Heart left ventricle (tissue), 16 donors: ENCODE data around the gene CDH13. TPM values are rescaled to one million over a fixed set of nuclear protein-coding genes. Genes with fewer than 3 reads are reported as not detected.

ENCODE experiments used
- ATAC-seq, 4 donors: fragments of 200-7000 bp; cut with Tn5 transposase; one replicate each; pipeline ENCODE4 v1.9.1; 2020 to 2022; ENCODE audit warnings: moderate library complexity in 4 of 4, mild to moderate bottlenecking in 3 of 4, moderate number of reproducible peaks in 1 of 4
- DNase-seq, 5 donors: peaks; one replicate each; pipeline ENCODE4 v3.0.0-alpha.2; 2020
- H3K27ac ChIP-seq, 12 donors: fragments of 200-600 bp; sonication (generic) in 4 of 12; one replicate each; pipeline versions ENCODE4 v1.5.0 to v1.8.0; 2016 to 2022; ENCODE audit warnings: mild to moderate bottlenecking in 2 of 12
- H3K27me3 ChIP-seq, 9 donors: fragments of 200-600 bp; sonication (generic) in 2 of 9; one replicate each; pipeline versions ENCODE4 v1.5.1 to v1.8.0; 2016 to 2022; ENCODE audit warnings: mild to moderate bottlenecking in 3 of 9
- H3K36me3 ChIP-seq, 9 donors: fragments of 200-600 bp; sonication (generic) in 2 of 9; one replicate each; pipeline versions ENCODE4 v1.5.0 to v1.8.0; 2018 to 2022; ENCODE audit warnings: mild to moderate bottlenecking in 2 of 9
- H3K4me1 ChIP-seq, 12 donors: fragments of 200-600 bp; sonication (generic) in 4 of 12; one replicate each; pipeline versions ENCODE4 v1.5.0 to v1.8.0; 2016 to 2022; ENCODE audit warnings: mild to moderate bottlenecking in 3 of 12
- H3K4me3 ChIP-seq, 12 donors: fragments of 200-600 bp; sonication (generic) in 4 of 12; one replicate each; pipeline versions ENCODE4 v1.5.0 to v1.8.0; 2017 to 2022; ENCODE audit warnings: mild to moderate bottlenecking in 9 of 12, moderate library complexity in 4 of 12
- H3K9me3 ChIP-seq, 12 donors: fragments of 200-600 bp; sonication (generic) in 4 of 12; one replicate each; pipeline versions ENCODE4 v1.5.0 to v1.8.0; 2016 to 2022; ENCODE audit warnings: mild to moderate bottlenecking in 1 of 12
- POLR2A ChIP-seq, 2 donors: fragments of 450-650 bp; IDR thresholded peaks; one replicate each; pipeline ENCODE4 v1.6.1; 2017; ENCODE audit warnings: antibody characterized with exemption in 2 of 2, mild to moderate bottlenecking in 2 of 2, moderate library complexity in 2 of 2
- WGBS, 4 donors: extraction: QIAGEN DNeasy Blood & Tissue Kit in 2 of 4; methylation state at CpG; one replicate each; pipeline versions ENCODE4 v1.1.5 to v1.1.7; 2013 to 2018; 5-methylcytosine and 5-hydroxymethylcytosine counted together
- intact Hi-C, 10 donors: fragments of 100-400 bp; cut with DNase I; formaldehyde crosslinking; loops; one replicate each; pipeline versions ENCODE4 v1.11.1 to v1.14.2; 2022
- polyA plus RNA-seq, 2 donors: library from polyadenylated mRNA; stranded (reverse); fragments of 200-250 nt; gene quantifications; one replicate each; pipeline ENCODE4 v1.2.3, GENCODE V29; 2013
- total RNA-seq, 9 donors: library from RNA; depleted of rRNA in 2 of 9; stranded (reverse); fragments of >200 nt in 2 of 9; fragmentation: NEBNext Ultra II Directional in 3 of 9; extraction: Animal tissue kit (Norgen Biotek cat#: 25700) in 3 of 9; gene quantifications; one replicate each; pipeline versions ENCODE4 v1.1.0 to v1.2.4, GENCODE V29; 2016 to 2023
- TF ChIP-seq, protein P1 (sequence below), 12 donors: fragments of 200-600 bp; sonication (generic) in 4 of 12; IDR thresholded peaks; one replicate each; pipeline versions ENCODE4 v1.5.0 to v1.8.0; 2018 to 2022; ENCODE audit warnings: antibody characterized with exemption in 12 of 12, mild to moderate bottlenecking in 5 of 12
- donor health status: ischemic (EF 13 %, LVEDD 7.1; RV severe dilation, severe dysfunction).
- donor health status: healthy with polysubstance abuse.
- donor health status: DM: no; HTN: yes; CAD: no.
- donor health status: DM: no; HTN: no; CAD: no.
- donor health status: ischemic (EF 25% LVEDD 6.9; RV normal size, moderate dysfunction).
- donor health status: ischemic (EF 25% LVEDD 5.7; RV mildly dilated, moderate dysfunction).
- donor health status: healthy.
- donor health status: DM: yes; HTN: yes; CAD: no.
- donor health status: ischemic (EF 35%, LVEDD 5.7; RV mildly dilated, moderate dysfunction).
- donor health status: nonischemic (EF 11% LVEDD 7.7; RV severe dilation, severe dysfunction).
- donor health status: DM: yes; HTN: yes; CAD: no.
- donor health status: PGD.
- donor health status: ischemic (EF 29% LVEDD 5.4; RV normal size, mild dysfunction).
- donor health status: nonischemic (EF 23%, LVEDD 6.1; RV moderate dilation, normal function).

Gene CDH13
- total and polyA plus RNA-seq, 11 donors, result 15.0 to 172 (median 137) TPM

DNA sequence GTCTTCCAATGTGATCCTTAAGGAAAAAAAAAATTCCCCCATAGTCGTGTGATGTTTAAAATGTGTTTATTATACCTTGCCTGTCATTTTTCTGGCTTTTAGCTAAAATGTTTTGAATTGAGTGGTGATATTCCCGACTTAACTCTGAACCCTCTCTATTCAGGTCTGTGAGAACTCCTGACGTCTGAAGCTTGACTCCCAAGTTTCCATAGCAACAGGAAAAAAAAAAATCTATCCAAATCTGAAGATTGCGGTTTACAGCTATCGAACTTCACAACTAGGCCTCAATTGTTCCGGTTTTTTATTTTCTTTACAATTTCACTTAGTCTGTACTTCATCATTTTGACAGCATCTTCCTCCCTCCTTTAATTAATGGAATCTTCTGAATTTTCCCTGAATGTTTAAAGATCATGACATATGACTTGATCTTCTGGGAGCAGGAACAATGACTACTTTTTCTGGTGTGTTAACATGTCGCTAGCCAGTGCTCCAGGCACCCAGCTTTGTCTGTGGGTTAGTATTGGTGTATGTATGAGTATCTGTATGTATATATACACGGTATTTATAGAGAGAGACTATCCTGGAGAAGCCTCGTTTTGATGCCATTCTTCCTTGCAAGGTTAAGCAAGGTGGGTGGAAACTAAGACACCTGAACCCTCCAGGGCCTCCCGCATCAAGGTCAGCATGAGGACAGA, 1168.2 kb downstream of the CDH13 start:
- H3K27ac ChIP-seq, result no peak overlapping the region
- no peaks in the 10 kb centered on the region for H3K27me3 ChIP-seq
- H3K9me3 ChIP-seq, result peaks cover 0 to 8% (median 0%) of the 10 kb centered on the region in 12 donors
- H3K4me3 ChIP-seq, result no peak overlapping the region
- ATAC-seq, result no peak
- 76 to 80% (median 77%) methylated on average over 10 of the region's 10 CpGs for WGBS, 4 donors
- no peak for TF ChIP-seq POLR2A (IDR thresholded peaks at IDR 0.05)
- TF ChIP-seq, protein P1, sequence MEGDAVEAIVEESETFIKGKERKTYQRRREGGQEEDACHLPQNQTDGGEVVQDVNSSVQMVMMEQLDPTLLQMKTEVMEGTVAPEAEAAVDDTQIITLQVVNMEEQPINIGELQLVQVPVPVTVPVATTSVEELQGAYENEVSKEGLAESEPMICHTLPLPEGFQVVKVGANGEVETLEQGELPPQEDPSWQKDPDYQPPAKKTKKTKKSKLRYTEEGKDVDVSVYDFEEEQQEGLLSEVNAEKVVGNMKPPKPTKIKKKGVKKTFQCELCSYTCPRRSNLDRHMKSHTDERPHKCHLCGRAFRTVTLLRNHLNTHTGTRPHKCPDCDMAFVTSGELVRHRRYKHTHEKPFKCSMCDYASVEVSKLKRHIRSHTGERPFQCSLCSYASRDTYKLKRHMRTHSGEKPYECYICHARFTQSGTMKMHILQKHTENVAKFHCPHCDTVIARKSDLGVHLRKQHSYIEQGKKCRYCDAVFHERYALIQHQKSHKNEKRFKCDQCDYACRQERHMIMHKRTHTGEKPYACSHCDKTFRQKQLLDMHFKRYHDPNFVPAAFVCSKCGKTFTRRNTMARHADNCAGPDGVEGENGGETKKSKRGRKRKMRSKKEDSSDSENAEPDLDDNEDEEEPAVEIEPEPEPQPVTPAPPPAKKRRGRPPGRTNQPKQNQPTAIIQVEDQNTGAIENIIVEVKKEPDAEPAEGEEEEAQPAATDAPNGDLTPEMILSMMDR (IDR thresholded peaks at IDR 0.05), result no peak
- DNase-seq, result no peak
- peaks cover 0 to 7% (median 0%) of the 10 kb centered on the region in 12 donors for H3K4me1 ChIP-seq
- peaks cover 0 to 10% (median 0%) of the 10 kb centered on the region in 9 donors for H3K36me3 ChIP-seq
- intact Hi-C loops, result no loop called here

DNA sequence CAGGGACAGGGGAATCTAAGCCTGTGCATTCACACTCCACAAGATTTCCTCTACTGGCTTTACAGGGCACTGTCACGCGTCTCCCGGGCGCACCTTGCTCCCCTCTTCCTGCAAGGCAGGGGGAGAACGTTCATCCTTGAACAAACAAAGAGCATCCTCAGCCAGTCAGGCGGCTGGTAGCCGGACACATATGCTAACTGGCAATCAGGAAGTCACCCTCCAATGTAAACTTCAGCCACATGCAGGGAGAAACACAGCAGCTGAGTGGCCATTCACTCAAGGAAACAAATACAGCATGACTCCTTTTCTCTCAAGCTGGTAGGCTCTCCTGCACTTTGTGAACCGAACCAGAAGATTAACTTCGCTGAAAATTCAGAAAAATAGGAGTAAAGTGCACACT, 1170.2 kb downstream of the CDH13 start:
- 83 to 90% (median 85%) methylated on average over 9 of the region's 9 CpGs for WGBS, 4 donors
- TF ChIP-seq, protein P1 (IDR thresholded peaks at IDR 0.05), result no peak
- no peak for TF ChIP-seq POLR2A (IDR thresholded peaks at IDR 0.05)

DNA sequence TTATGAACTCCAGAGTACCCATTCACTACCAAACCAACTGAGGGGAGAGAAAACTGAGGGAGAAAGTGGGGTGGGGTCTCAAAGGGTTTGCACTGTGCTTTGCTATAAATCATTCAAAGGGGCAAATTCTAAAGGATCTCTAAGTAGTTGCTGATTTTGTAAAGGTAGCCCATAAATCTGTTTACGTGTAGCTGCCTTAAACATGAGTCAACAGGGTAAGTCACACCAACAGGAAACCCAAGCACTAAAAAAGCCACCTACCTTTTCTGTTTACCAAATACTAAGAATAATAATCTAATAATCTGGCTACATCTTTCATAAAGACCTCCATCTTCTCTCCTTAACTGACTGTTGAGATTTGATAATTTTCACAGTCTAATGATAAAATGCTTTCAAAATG, 1172.6 kb downstream of the CDH13 start:
- Histone ChIP-seq H3K27me3 (no peaks in the 10 kb centered on the region), H3K4me1 (peaks cover 0 to 22% (median 5%) of the 10 kb centered on the region in 12 donors), H3K9me3 (no peaks in the 10 kb centered on the region), H3K4me3 (no peak overlapping the region), H3K36me3 (peaks cover 0 to 10% (median 0%) of the 10 kb centered on the region in 9 donors), H3K27ac (no peak overlapping the region)
- TF ChIP-seq, protein P1 (IDR thresholded peaks at IDR 0.05), result no peak
- no peak for TF ChIP-seq POLR2A (IDR thresholded peaks at IDR 0.05)
- 58 to 96% (median 94%) methylated on average over 1 of the region's 1 CpG for WGBS, 4 donors
- ATAC-seq (no peak), DNase-seq (no peak)
- intact Hi-C loops, result no loop called here

More for the DNA sequence above, 1170.2 kb downstream of the CDH13 start:
- peaks cover 0 to 10% (median 0%) of the 10 kb centered on the region in 9 donors for H3K36me3 ChIP-seq
- peaks cover 0 to 8% (median 0%) of the 10 kb centered on the region in 12 donors for H3K9me3 ChIP-seq
- peaks cover 0 to 11% (median 0%) of the 10 kb centered on the region in 12 donors for H3K4me1 ChIP-seq
- ATAC-seq (no peak), DNase-seq (no peak)
- H3K4me3 ChIP-seq, result no peak overlapping the region
- intact Hi-C loops, result no loop called here
- no peak overlapping the region for H3K27ac ChIP-seq
- no peaks in the 10 kb centered on the region for H3K27me3 ChIP-seq

DNA sequence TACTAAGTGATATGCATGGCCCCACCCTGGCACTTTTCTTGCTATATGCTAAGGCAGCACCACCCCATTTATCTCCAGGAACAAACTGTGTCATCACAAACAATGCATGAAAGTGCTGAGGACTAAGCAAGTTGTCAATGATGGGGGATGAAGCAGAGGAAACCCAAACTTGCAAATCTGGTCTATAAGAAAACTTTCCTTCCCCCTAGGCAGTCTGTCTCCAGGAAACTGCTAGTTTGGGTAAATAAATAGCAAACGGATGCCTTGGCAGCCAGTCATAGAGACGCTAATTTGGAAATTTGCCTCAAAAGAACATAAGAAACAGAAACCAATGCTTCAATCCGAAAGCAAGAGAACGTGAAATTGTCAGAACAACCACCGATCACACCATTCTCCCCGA, 1175.4 kb downstream of the CDH13 start:
- Histone ChIP-seq H3K36me3 (peaks cover 0 to under 1% (median 0%) of the 10 kb centered on the region in 9 donors), H3K27me3 (no peaks in the 10 kb centered on the region), H3K9me3 (no peaks in the 10 kb centered on the region), H3K4me3 (peak overlapping the region in 10 of 12 donors; percentile 9 to 50 (median 38)), H3K4me1 (peaks cover 0 to 39% (median 5%) of the 10 kb centered on the region in 12 donors), H3K27ac (peak overlapping the region in 7 of 12 donors; percentile 32 to 76 (median 51))
- WGBS, 4 donors, result 22 to 29% (median 24%) methylated on average over 6 of the region's 6 CpGs
- no peak for DNase-seq
- intact Hi-C loops, result no loop called here
- peak in 3 of 4 donors; percentile 23 to 63 (median 29) for ATAC-seq
- no peak for TF ChIP-seq POLR2A (IDR thresholded peaks at IDR 0.05)
- TF ChIP-seq, protein P1 (IDR thresholded peaks at IDR 0.05), result no peak
